PFSK-1 (cell line): ENCODE data around the gene CCT2.

Experiments used
- FOXP2 ChIP-seq: optimal IDR thresholded peaks from 2 replicates; pipeline ENCODE3; 2011; ENCODE audit warnings: borderline replicate concordance, control low read depth, inconsistent platforms; ENCODE audit not compliant: insufficient read depth; ENCODE audit errors: extremely low read length, extremely low read depth
- POLR2AphosphoS5 ChIP-seq: IDR thresholded peaks from 2 replicates; pipeline ENCODE4 v1.6.1; 2012; ENCODE audit warnings: low read depth, mild to moderate bottlenecking, control low read depth, low read length, moderate library complexity
- REST ChIP-seq, 2 experiments: IDR thresholded peaks; 2 replicates each; pipeline versions ENCODE4 v1.6.1 to v1.8.0; 2011 to 2012; ENCODE audit warnings: low read depth in 2 of 2, low read length in 2 of 2, control low read depth in 1 of 2, inconsistent platforms in 1 of 2, mild to moderate bottlenecking in 1 of 2, moderate library complexity in 1 of 2; ENCODE audit not compliant: insufficient read depth in 1 of 2
- SIN3A ChIP-seq: IDR thresholded peaks from 2 replicates; pipeline ENCODE4 v1.6.1; 2012; ENCODE audit warnings: mild to moderate bottlenecking, low read length, moderate library complexity, borderline replicate concordance; ENCODE audit not compliant: insufficient read depth
- TAF1 ChIP-seq: IDR thresholded peaks from 2 replicates; pipeline ENCODE4 v1.6.1; 2012; ENCODE audit warnings: low read length, control low read depth, borderline replicate concordance; ENCODE audit not compliant: insufficient read depth

Gene CCT2

GRCh38 chr12:69623970-69624369, 38.7 kb downstream of the CCT2 start:
- no peak for TF ChIP-seq REST (IDR thresholded peaks at IDR 0.05; ENCODE audit: insufficient read depth in 1 of 2, low read depth in 2 of 2, low read length in 2 of 2)
- TF ChIP-seq TAF1: no peak
- TF ChIP-seq SIN3A: no peak
- no peak for TF ChIP-seq FOXP2

GRCh38 chr12:69627501-69627900, 42.2 kb downstream of the CCT2 start:
- no peak for TF ChIP-seq FOXP2
- TF ChIP-seq SIN3A: no peak
- no peak for TF ChIP-seq TAF1
- TF ChIP-seq POLR2AphosphoS5: no peak
- TF ChIP-seq REST (IDR thresholded peaks at IDR 0.05; ENCODE audit: insufficient read depth in 1 of 2, low read depth in 2 of 2, low read length in 2 of 2): no peak

- TF ChIP-seq POLR2AphosphoS5 (no peak), REST (IDR thresholded peaks at IDR 0.05; ENCODE audit: insufficient read depth in 1 of 2, low read depth in 2 of 2, low read length in 2 of 2) (no peak), TAF1 (no peak), FOXP2 (no peak), SIN3A (no peak)
Observed at GRCh38 chr12:69630191-69630590, 44.9 kb downstream of the CCT2 start.

GRCh38 chr12:69633061-69633460, 47.8 kb downstream of the CCT2 start:
- no peak for TF ChIP-seq FOXP2
- TF ChIP-seq POLR2AphosphoS5: no peak
- TF ChIP-seq REST (IDR thresholded peaks at IDR 0.05; ENCODE audit: insufficient read depth in 1 of 2, low read depth in 2 of 2, low read length in 2 of 2): no peak
- no peak for TF ChIP-seq SIN3A
- no peak for TF ChIP-seq TAF1

- TF ChIP-seq REST (IDR thresholded peaks at IDR 0.05; ENCODE audit: insufficient read depth in 1 of 2, low read depth in 2 of 2, low read length in 2 of 2): no peak
- TF ChIP-seq POLR2AphosphoS5: no peak
- TF ChIP-seq SIN3A: no peak
- TF ChIP-seq FOXP2: no peak
- TF ChIP-seq TAF1: no peak
Observed at GRCh38 chr12:69639400-69640016, 54.2 kb downstream of the CCT2 start.
